ENCODE measurements around the gene ZDHHC13. TPM values are rescaled to one million over a fixed set of nuclear protein-coding genes. Genes with fewer than 3 reads are reported as not detected.

ZDHHC13 gene
- polyA plus RNA-seq, 3 donors, result 4.6 to 5.7 (median 5.2) TPM

GRCh38 chr11:19193916-19194315 lies 76.9 kb downstream of the ZDHHC13 start:
- H3K27ac ChIP-seq (ENCODE audit: low read depth, low read length), result no peak overlapping the region
- WGBS, 3 donors, result 74 to 88% (median 81%) methylated on average over 2 of the region's 2 CpGs

GRCh38 chr11:19194620-19195308 lies 77.8 kb downstream of the ZDHHC13 start:
- 85 to 90% (median 86%) methylated on average over 4 of the region's 4 CpGs for WGBS, 3 donors
- no peak overlapping the region for H3K27ac ChIP-seq (ENCODE audit: low read depth, low read length)

GRCh38 chr11:19196432-19196831 lies 79.5 kb downstream of the ZDHHC13 start:
- WGBS, 3 donors, result 80 to 84% (median 83%) methylated on average over 6 of the region's 6 CpGs
- no peak overlapping the region for H3K27ac ChIP-seq (ENCODE audit: low read depth, low read length)

GRCh38 chr11:19199048-19199447 lies 82.1 kb downstream of the ZDHHC13 start:
- no peak overlapping the region for H3K27ac ChIP-seq (ENCODE audit: low read depth, low read length)
- WGBS, 3 donors, result 82 to 90% (median 89%) methylated on average over 7 of the region's 7 CpGs

DNA sequence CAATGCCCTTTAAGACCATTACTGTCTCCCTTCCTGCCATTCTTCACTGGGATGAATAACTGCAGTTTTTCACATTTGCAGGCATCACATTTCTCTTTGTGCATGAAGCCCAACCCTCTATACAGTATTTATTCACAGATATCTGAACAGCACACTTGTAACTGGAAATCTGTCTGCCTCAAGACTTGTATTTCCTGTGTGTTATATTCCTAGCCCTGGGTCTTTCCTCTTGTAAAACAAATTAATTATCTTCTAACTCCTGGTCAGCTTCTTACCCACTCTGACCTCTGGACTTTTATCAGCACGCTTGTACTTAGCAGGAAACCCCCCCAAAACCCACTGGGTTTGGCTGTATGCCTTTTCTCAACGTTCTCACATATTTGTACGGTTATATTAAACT lies 82.8 kb downstream of the ZDHHC13 start:
- WGBS, 3 donors, result 5 to 8% (median 7%) methylated on average over 3 of the region's 3 CpGs
- no peak overlapping the region for H3K27ac ChIP-seq (ENCODE audit: low read depth, low read length)

GRCh38 chr11:19200410-19201201 lies 83.6 kb downstream of the ZDHHC13 start:
- WGBS, 3 donors, result 16 to 42% (median 16%) methylated on average over 6 of the region's 6 CpGs
- H3K27ac ChIP-seq (ENCODE audit: low read depth, low read length), result no peak overlapping the region

GRCh38 chr11:19201737-19202605 lies 85.0 kb downstream of the ZDHHC13 start, which contains the start of gene CSRP3:
TSS of gene CSRP3 (minus strand) at chr11:19201983. CDS start at chr11:19192448, 9,535 bp downstream.
- 78 to 87% (median 80%) methylated on average over 7 of the region's 7 CpGs for WGBS, 3 donors
- H3K27ac ChIP-seq (ENCODE audit: low read depth, low read length), result no peak within 1 kb of the TSS

DNA sequence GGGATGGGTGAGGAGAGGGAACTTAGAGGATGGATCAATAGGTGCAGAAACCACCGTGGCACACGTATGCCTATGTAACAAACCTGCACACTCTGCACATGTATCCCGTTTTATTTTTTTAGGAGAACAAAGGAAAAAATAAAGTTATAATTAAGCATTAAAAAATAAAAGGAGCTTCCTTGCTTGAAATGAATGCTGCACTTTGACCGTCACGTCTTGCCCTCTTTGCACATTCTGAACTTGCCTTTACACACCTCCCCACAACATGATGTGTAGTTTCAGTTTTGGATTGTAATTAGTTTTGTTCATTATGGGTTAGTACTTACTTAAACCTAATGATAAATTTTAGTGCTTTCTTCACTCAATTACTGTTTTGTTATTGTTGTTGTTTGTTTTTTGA lies 87.9 kb downstream of the ZDHHC13 start:
- WGBS, 3 donors, result 84 to 94% (median 92%) methylated on average over 5 of the region's 5 CpGs
- H3K27ac ChIP-seq (ENCODE audit: low read depth, low read length), result no peak overlapping the region

DNA sequence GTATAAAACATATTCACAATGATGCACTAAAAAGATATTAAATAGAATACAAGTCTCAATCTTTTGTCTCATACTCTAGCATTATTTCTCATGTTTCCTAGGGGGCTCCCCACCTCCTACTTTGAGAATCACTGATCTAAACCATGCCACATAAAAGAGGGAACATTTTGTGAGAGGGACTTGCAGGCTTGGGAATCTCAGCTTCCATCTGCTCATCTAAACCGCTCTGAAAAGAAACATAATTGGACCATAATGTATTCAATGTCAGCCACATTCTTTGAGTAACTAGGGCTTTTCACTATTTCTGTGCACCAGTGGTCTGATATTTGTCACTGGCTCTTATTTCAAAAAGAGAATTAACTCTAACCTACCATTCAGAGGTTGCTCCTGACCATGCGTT lies 91.2 kb downstream of the ZDHHC13 start:
- H3K27ac ChIP-seq (ENCODE audit: low read depth, low read length), result no peak overlapping the region
- 82 to 90% (median 82%) methylated on average over 2 of the region's 2 CpGs for WGBS, 3 donors

GRCh38 chr11:19208959-19209546 lies 92.1 kb downstream of the ZDHHC13 start:
- H3K27ac ChIP-seq (ENCODE audit: low read depth, low read length), result no peak overlapping the region
- 55 to 79% (median 67%) methylated on average over 3 of the region's 3 CpGs for whole genome bisulfite sequencing, 3 donors

DNA sequence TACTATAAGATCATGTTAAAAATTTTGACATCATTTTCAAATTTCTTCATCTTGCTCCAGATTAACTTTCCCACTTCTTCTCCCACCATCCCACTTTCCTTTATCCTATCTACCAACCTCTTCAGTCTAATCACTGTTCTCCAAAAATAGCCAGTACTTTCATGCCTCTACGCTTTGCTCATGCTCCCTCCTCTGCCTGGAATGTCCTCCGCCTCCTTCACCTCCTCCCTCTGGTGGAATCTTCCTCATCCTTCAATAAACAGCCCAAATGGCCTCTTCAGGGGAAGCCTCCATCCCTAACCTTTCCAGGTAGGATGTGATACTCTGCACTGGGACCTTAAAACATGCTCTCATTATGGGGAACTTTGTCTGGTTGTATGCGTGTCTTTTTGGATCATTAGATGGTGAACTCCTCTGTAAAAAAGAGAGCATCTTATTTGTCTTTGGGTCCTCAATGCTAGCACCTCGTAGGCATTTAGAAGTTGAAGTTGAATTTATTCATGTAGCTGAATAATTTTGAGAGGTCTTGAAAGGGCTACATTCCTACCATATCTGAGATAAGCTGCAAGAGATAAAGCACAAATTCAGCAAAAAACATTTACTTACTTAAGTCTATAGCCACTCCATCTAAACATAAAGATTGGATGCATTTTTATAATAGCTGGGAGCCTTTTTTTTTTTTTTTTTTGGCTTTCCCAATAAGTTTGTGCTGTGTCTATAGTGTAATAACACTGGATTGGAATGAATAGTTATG lies 92.8 kb downstream of the ZDHHC13 start:
- 46 to 62% (median 51%) methylated on average over 4 of the region's 4 CpGs for WGBS, 3 donors
- H3K27ac ChIP-seq (ENCODE audit: low read depth, low read length), result no peak overlapping the region

- H3K27ac ChIP-seq (ENCODE audit: low read depth, low read length), result no peak overlapping the region
- WGBS, 3 donors, result 67 to 83% (median 68%) methylated on average over 4 of the region's 4 CpGs
Measured at GRCh38 chr11:19216021-19216420, 99.1 kb downstream of the ZDHHC13 start.

- no peak overlapping the region for H3K27ac ChIP-seq (ENCODE audit: low read depth, low read length)
- 43 to 56% (median 55%) methylated on average over 3 of the region's 3 CpGs for WGBS, 3 donors
Measured at GRCh38 chr11:19216709-19217374, 99.9 kb downstream of the ZDHHC13 start.

GRCh38 chr11:19218216-19218615 lies 101.2 kb downstream of the ZDHHC13 start:
- H3K27ac ChIP-seq (ENCODE audit: low read depth, low read length), result no peak overlapping the region
- WGBS, 3 donors, result 82 to 85% (median 84%) methylated on average over 3 of the region's 3 CpGs

DNA sequence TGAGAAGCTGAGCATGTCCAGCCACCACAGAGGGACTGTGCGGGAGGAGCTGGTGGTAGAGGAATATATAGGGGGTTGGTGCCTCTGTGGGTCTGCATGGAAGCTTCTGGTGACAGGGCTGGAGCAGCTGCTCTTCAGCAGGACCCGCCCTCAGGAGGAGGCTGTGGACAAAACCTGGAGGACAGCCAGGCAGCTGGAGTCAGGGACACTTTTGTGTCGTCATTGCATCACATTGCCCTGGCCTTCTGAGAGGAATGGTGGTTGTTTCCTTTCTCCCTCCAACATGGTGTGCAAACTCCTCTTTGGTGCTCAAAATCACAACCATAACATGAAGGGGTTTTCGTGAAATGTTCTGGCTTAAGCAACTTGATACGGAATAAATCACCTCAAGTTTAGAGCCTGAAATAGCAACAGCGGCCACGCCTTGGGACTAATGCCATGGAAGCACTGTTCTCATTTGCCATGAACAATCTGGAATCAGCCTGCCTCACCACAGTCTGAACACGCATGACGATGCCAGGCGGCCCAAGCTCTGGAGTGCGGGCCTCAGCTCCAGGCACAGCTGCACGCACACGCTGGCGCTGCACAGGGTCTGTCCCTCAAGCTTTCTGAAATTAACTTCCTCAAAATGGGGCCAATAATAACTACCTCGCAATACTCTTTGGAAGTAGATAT lies 102.0 kb downstream of the ZDHHC13 start:
- no peak overlapping the region for H3K27ac ChIP-seq (ENCODE audit: low read depth, low read length)
- WGBS, 3 donors, result 80 to 88% (median 86%) methylated on average over 15 of the region's 15 CpGs

DNA sequence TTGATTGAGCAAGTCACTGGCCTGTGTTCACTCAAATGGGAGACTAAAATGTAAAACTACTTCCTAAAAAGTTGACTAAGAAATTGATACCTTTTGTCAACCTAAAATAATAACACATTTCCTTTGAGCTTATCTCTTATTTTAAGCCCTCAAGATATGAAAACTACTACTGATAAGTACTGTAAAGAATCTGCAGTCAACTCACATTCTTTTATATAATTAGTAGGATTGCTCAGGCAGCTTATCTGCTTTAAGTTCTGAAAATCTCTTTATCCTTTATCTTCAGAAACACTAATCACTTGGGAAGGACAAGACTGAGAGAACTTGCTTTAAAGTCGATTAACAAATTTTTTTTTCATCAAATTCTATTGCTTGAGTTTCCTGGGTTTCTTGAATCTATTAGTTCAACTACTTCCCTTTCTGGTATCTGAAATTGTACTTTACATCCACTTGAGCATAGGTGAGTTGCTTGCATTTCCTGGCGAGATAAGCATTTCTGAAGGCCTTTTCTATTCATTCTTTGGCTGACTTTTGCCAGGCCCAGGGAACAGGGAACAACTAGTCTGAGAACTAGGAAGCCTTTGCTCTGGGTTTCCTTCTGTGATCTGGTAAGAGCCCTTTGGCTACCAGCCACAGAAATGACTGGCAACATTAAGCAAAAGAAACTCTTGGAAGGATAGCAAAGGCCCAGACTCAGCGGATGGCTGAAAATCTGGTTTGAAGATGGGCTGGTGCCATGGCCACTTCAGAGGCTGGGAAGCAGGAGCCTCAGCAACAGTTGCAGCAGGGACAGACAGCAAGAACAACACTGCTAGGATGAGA lies 104.1 kb downstream of the ZDHHC13 start:
- no peak overlapping the region for H3K27ac ChIP-seq (ENCODE audit: low read depth, low read length)
- 26 to 57% (median 52%) methylated on average over 3 of the region's 3 CpGs for WGBS, 3 donors
